Stimulated activated CD4-positive, alpha-beta T cell treated with anti-CD3 and anti-CD28 coated beads, Interleukin-4, amount 100 ng/mL, for 24 hours (primary cell): ENCODE data around the gene GALNT9.
"Not testable (repeated sequence)": the region's sequence is repeated elsewhere in the genome, so short reads cannot be mapped to it uniquely, and the experiment has no call there.

Experiments
- DNase-seq: peaks from one replicate; pipeline ENCODE4 v3.0.0-alpha.2; 2020

GALNT9 gene

DNA sequence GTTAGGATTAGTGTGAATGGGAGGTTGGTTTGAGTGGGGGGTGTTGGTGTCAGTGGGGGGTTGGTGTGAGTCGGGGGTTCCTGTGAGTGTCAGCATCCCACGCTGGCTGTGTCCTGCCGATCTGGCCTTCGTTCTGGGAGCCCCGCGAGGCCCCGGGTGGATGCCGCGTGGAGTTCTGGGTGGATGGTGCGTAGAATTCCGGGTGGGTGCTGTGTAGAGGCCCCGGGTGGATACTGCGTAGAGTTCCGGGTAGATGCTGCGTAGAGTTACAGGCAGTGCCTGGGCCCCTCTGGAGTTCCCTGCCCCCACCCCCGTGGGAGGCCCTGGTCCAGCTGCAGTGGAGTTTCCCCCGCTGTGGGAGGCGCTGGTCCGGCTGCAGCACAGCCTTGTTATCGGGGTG lies 176.4 kb downstream of the GALNT9 start:
- DNase-seq, result no peak

DNA sequence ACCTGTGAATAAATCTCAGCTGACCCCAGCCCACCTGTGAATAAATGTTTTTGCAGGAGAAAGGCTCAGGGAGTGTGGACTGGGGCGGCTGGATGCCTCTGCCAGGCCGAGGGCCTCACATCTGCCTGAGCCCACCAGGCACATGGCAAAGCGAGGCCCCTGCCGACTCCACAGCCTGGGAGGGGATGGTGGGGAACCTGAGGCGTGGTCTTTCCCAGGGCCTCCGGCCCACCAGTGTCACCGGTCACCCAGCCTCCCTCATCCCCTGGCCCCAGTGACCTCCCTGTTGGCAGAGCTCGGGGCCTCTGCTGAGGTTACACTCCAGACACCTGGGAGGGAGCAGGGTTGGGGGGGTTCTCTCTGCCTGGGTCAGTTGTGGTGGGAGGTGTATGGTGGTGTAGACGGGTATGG lies 177.0 kb downstream of the GALNT9 start:
- DNase-seq, result no peak

- no peak for DNase-seq
Measured at GRCh38 chr12:132151766-132152410, 177.5 kb downstream of the GALNT9 start.

DNA sequence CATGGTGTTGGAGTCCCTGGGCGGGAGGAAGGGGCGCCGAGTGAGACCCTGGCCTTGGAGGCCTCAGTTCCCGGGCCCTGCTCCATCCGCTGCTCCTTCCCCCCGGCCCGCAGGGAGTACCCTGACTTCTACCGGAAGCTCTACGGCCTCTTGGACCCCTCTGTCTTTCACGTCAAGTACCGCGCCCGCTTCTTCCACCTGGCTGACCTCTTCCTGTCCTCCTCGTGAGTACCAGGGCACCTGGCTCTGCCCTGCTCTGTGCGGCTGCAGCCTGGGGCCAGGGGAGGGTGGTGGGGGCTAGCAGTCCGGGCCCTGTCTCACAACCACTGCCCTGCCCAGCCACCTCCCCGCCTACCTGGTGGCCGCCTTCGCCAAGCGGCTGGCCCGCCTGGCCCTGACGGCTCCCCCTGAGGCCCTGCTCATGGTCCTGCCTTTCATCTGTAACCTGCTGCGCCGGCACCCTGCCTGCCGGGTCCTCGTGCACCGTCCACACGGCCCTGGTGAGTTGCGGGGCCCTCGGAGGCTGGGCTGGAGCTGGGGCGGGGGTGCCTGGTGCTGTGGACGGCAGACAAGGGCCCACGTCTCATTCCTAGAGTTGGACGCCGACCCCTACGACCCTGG lies 178.1 kb downstream of the GALNT9 start:
- no peak for DNase-seq

GRCh38 chr12:132150780-132151144 lies 178.6 kb downstream of the GALNT9 start:
- no peak for DNase-seq

- not testable (repeated sequence) for DNase-seq
Measured at GRCh38 chr12:132149526-132149925, 179.9 kb downstream of the GALNT9 start.

GRCh38 chr12:132148368-132149045 lies 180.9 kb downstream of the GALNT9 start:
- DNase-seq, result no peak

- no peak for DNase-seq
Measured at GRCh38 chr12:132147423-132148367, 181.7 kb downstream of the GALNT9 start.

DNA sequence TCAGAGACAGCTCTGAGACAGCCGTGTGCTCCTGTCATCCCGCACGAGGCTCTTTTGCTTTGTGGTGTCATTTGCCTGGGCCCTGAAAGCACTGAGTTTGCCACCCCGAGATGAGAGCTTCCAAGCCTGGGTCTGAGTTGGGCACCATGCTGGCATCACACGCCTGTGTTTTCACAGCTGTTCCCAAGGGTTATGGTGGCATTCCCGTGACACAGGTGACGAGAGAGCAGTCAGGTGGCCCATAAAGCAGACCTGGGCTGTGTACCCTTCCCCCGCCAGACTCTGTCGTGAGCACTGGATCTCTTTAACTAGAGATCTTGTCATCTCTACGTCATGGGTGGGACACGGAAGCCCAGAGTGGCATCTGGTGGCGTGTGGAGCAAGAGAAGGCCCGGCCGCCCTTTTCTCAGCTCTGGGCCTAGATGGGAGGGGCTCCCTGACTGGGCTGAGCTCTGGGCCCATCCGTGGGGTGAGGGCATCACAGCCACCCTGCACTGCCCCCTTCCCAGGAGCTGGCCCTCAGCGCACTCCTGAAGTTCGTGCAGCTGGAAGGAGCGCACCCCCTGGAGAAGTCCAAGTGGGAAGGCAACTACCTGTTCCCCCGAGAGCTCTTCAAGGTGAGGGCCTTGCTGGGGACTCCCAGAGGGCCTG lies 182.5 kb downstream of the GALNT9 start:
- no peak for DNase-seq
